Bronchial epithelial cell (primary cell): ENCODE measurements around the gene ADPRHL1. TPM values are rescaled to one million over a fixed set of nuclear protein-coding genes. Genes with fewer than 3 reads are reported as not detected.
"Not testable (repeated sequence)": the region's sequence is repeated elsewhere in the genome, so short reads cannot be mapped to it uniquely, and the experiment has no call there.

Experiments
- DNase-seq: peaks from one replicate; pipeline ENCODE4 v3.0.0-alpha.2; 2010; ENCODE audit warnings: low read depth
- FAIRE-seq: peaks from 2 replicates; lab custom pipeline; 2011; peaks lifted over from hg19 to GRCh38; lab: Jason Lieb, UNC
- H3K27me3 ChIP-seq: 2 replicates; pipeline ENCODE4 v1.5.1; 2011; ENCODE audit warnings: low read length; ENCODE audit not compliant: control insufficient read depth, insufficient read depth
- H3K36me3 ChIP-seq: 2 replicates; pipeline ENCODE4 v1.5.1; 2011; ENCODE audit warnings: low read length; ENCODE audit not compliant: control insufficient read depth, insufficient read depth
- H3K4me3 ChIP-seq: 2 replicates; pipeline ENCODE4 v1.5.1; 2011; ENCODE audit warnings: mild to moderate bottlenecking, low read depth, low read length, control low read depth
- CTCF ChIP-seq: IDR thresholded peaks from 2 replicates; pipeline ENCODE4 v1.5.1; 2011; ENCODE audit warnings: mild to moderate bottlenecking, moderate library complexity, low read length, control low read depth, inconsistent platforms; ENCODE audit not compliant: insufficient read depth, severe bottlenecking
- total RNA-seq: library from RNA; depleted of rRNA; stranded (reverse); fragments of >200 nt; gene quantifications from 2 replicates; pipeline ENCODE4 v1.2.1, GENCODE V29; 2014

ADPRHL1 gene
- total RNA-seq, 1 donor from 2014 or later = 0.26 TPM

DNA sequence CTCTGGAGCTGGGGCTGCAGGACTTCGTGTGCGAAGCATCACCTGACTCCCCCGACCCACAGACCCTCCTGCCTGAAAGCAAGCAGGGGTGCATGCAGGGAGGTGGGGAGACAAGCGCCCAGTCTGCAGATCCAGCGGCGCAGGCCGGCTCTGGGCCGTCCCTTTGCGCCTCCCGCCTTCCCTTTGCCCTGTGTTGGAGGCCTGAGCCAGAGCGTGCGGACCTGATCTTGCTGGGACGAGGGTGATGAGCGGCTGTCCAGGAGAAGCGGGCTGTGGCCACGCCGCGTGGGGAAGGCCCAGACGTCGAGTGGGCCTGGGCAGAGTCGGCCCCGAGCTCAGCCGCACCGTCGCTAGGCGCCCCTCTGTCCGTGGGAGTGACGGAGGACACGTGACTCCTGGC lies 84.1 kb downstream of the ADPRHL1 start:
- Histone ChIP-seq H3K36me3 (no peaks in the 10 kb centered on the region), H3K4me3 (no peak overlapping the region), H3K27me3 (no peaks in the 10 kb centered on the region)
- no peak for TF ChIP-seq CTCF
- DNase-seq (no peak), FAIRE-seq (no peak)

DNA sequence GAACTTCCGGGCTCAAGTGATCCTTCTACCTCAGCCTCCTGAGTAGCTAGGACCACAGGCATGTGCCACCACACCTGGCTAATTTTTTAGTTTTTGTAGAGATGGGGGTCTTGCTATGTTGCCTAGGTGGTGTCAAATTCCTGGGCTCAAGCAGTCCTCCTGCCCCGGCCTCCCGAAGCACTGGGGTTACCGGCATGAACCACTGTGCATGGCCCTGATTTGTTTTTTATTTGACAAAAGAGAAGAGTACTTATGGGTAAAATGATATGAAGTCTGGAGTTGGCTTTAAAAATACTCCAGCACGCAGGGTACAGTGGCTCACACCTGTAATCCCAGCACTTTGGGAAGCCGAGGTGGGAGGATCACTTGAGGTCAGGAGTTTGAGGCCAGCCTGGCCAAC lies 84.9 kb downstream of the ADPRHL1 start:
- not testable (repeated sequence) for H3K4me3 ChIP-seq, H3K27me3 ChIP-seq, FAIRE-seq, H3K36me3 ChIP-seq, DNase-seq

GRCh38 chr13:113367771-113368170 lies 85.5 kb downstream of the ADPRHL1 start:
- no peak for DNase-seq
- no peaks in the 10 kb centered on the region for H3K36me3 ChIP-seq
- TF ChIP-seq CTCF = no peak
- FAIRE-seq = no peak
- H3K27me3 ChIP-seq = no peaks in the 10 kb centered on the region
- no peak overlapping the region for H3K4me3 ChIP-seq

GRCh38 chr13:113367020-113367560 lies 86.2 kb downstream of the ADPRHL1 start:
- H3K4me3 ChIP-seq = no peak overlapping the region
- H3K27me3 ChIP-seq = no peaks in the 10 kb centered on the region
- peaks cover 1% of the 10 kb centered on the region for H3K36me3 ChIP-seq
- DNase-seq = no peak
- no peak for TF ChIP-seq CTCF
- FAIRE-seq = no peak

GRCh38 chr13:113365971-113366588 lies 87.2 kb downstream of the ADPRHL1 start:
- Histone ChIP-seq H3K4me3 (no peak overlapping the region), H3K36me3 (peaks cover 1% of the 10 kb centered on the region), H3K27me3 (no peaks in the 10 kb centered on the region)
- TF ChIP-seq CTCF = no peak
- no peak for DNase-seq
- no peak for FAIRE-seq

DNA sequence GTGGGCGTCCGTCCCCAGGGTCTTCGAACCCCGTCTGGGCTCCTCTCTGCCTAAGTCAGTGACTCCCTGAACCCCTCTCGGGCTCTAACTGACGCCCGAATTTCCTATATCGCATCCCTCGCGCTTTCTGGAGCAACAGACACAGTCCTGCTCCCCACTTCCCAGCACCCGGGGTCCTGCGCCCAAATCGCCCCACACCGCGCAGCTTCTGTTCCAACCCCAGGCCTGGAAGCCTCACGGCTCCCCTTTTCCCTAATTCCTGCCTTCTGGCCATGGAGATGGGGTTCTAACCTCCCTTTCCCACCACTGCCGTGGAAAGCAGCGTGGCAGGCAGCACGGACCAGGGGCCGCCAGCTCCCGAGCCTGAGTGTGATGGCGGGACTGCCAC lies 87.7 kb downstream of the ADPRHL1 start:
- FAIRE-seq = no peak
- H3K4me3 ChIP-seq = no peak overlapping the region
- H3K27me3 ChIP-seq = no peaks in the 10 kb centered on the region
- no peak for TF ChIP-seq CTCF
- peaks cover 1% of the 10 kb centered on the region for H3K36me3 ChIP-seq
- no peak for DNase-seq
